Lower leg skin (tissue), 3 donors: ENCODE results near the gene GCLC.

Source experiments
- CTCF ChIP-seq, 3 donors: fragments of 450-650 bp; IDR thresholded peaks; one replicate each; pipeline ENCODE4 v1.5.1; 2016; ENCODE audit warnings: antibody characterized with exemption in 3 of 3, mild to moderate bottlenecking in 3 of 3, moderate library complexity in 2 of 3
- POLR2A ChIP-seq, 2 donors: fragments of 450-650 bp; IDR thresholded peaks; one replicate each; pipeline ENCODE4 v1.6.1; 2016 to 2017; ENCODE audit warnings: antibody characterized with exemption in 2 of 2, mild to moderate bottlenecking in 1 of 2, moderate library complexity in 1 of 2

GRCh38 chr6:53506872-53507271 lies 38.0 kb downstream of the GCLC start:
- TF ChIP-seq CTCF (IDR thresholded peaks at IDR 0.05) (no peak), POLR2A (IDR thresholded peaks at IDR 0.05) (no peak)
